C4-2B (cell line): ENCODE data around the gene PLXNA2.

Source experiments
- CTCF ChIP-seq: fragments of 450-650 bp; conservative IDR thresholded peaks from 2 replicates; pipeline ENCODE4 v1.5.1; 2017; ENCODE audit warnings: mild to moderate bottlenecking
- ZFX ChIP-seq: fragments of 450-650 bp; IDR thresholded peaks from 2 replicates; pipeline ENCODE4 v1.6.1; 2017

- TF ChIP-seq CTCF = no peak
- no peak for TF ChIP-seq ZFX
These were observed 231.0 kb downstream of the PLXNA2 start for GRCh38 chr1:208013210-208013609.
